22Rv1 (cell line): ENCODE data around the gene DMD.

Source experiments
- H3K27ac ChIP-seq: fragments of 450-650 bp; 2 replicates; pipeline ENCODE4 v1.5.1; 2017
- ZFX ChIP-seq: fragments of 450-650 bp; IDR thresholded peaks from 2 replicates; pipeline ENCODE4 v1.6.1; 2017; ENCODE audit warnings: antibody characterized with exemption, borderline replicate concordance
- TF ChIP-seq, protein P1 (sequence below): fragments of 450-650 bp; IDR thresholded peaks from 2 replicates; pipeline ENCODE4 v1.5.1; 2017; ENCODE audit warnings: mild to moderate bottlenecking

DMD gene

DNA sequence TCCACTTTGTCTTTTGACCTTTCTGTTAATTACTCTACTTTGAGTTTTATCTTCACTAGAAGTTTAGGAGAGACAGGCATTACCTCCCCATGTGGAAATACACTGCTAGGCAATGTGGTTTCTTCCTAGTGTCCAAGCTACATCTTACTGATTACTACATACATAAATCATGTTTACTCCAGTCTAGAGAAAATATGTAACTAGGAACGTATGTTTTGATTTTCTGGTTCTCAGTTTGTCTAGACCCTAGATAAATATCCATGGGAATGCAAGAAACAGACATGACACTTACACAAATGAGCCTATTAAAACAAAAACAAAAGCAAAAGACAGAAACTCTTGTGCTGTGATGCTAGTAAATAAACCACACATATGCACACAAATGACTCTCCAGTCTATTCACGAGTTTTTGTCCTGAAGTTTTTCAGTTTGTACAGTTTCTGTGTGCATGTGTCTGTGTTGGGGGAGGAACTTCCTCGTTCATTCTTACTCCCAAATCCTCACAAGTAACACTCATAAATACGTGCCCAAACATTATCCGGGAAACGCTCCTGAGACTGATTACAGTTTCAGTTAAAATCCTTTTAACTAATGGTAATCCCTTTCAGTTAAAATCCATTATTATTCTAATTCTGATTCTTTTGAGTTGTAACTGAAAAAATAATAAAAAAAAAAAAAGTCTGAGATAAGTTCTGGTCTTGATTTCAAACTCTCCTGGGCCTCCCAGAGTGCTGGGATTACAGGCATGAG, 1856.0 kb downstream of the DMD start:
- TF ChIP-seq, protein P1, sequence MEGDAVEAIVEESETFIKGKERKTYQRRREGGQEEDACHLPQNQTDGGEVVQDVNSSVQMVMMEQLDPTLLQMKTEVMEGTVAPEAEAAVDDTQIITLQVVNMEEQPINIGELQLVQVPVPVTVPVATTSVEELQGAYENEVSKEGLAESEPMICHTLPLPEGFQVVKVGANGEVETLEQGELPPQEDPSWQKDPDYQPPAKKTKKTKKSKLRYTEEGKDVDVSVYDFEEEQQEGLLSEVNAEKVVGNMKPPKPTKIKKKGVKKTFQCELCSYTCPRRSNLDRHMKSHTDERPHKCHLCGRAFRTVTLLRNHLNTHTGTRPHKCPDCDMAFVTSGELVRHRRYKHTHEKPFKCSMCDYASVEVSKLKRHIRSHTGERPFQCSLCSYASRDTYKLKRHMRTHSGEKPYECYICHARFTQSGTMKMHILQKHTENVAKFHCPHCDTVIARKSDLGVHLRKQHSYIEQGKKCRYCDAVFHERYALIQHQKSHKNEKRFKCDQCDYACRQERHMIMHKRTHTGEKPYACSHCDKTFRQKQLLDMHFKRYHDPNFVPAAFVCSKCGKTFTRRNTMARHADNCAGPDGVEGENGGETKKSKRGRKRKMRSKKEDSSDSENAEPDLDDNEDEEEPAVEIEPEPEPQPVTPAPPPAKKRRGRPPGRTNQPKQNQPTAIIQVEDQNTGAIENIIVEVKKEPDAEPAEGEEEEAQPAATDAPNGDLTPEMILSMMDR: no peak
- TF ChIP-seq ZFX: no peak
- no peak overlapping the region for H3K27ac ChIP-seq

DNA sequence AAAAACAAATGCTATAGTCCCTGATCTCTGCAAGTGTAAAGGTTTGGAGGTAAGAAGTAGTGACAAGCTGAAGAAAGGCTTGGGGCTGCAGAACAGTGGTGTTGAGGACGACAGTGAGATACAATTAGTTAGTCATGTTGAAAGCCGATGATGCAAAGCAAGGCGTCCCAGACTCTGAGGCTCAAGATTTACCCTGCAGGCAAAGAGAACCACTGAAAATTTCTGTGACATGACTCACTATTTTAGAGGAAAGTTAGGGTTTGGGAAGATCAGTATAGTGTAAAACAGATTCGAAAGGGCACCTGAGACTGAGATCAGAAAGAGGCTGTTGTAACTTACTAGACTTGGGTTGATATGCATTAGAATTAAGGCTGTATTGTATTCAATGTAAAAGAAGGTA, 1858.3 kb downstream of the DMD start:
- no peak overlapping the region for H3K27ac ChIP-seq
- TF ChIP-seq ZFX: no peak
- TF ChIP-seq, protein P1: no peak

DNA sequence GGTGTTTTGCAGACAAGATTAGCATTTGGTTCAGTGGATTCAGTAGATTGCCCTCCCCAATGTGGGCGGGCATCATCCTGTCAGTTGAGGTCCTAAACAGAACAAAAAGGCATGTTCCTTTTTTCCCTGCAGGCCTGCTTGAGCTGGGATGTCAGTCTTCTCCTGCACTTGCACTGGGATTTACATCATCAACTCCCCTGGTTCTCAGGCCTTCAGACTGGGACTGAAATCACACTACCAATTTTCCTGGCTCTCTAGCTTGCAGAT, 1860.6 kb downstream of the DMD start:
- TF ChIP-seq, protein P1: no peak
- no peak for TF ChIP-seq ZFX

DNA sequence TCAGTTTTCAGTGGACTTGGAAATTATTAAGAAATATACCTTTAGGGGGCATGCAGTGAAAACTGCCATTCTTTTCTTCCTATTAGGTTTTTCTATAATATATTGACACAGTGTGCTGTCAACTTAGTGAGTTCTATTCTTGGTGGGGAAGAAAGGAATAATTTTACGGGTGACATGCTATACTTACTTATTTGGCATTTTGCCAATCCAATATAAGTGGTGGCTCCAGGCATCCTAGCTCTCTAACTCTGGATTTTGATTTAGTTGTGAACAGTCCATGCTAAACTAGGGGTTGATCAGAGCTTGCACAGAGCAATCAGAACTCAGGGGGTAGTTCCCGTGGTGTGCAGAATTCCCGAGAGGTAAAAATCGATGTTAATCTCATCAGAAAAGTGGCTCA, 1861.8 kb downstream of the DMD start:
- peak overlapping the region; percentile 68 for H3K27ac ChIP-seq
- TF ChIP-seq, protein P1: no peak
- TF ChIP-seq ZFX: no peak

More for the DNA sequence above, 1860.6 kb downstream of the DMD start:
- H3K27ac ChIP-seq: peak overlapping the region; percentile 68

DNA sequence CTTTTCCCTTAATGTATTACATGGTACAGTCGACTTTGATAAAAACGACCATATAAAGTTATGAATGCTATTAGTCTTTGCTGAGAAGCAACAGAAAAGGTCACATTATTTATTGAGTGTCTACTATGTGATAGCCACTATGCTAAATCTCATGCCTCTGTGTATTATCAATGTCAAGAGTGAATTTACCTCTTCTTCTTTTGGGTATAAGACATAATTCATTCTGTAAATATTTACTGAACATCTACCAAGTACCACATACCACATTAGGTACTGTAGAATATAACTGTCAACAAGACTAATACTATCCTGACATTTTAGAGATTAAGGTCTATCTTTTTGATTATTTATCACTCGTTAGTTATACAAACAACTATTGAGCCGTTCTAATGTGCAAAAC, 1870.8 kb downstream of the DMD start:
- TF ChIP-seq, protein P1: no peak
- no peak for TF ChIP-seq ZFX
- H3K27ac ChIP-seq: no peak overlapping the region

DNA sequence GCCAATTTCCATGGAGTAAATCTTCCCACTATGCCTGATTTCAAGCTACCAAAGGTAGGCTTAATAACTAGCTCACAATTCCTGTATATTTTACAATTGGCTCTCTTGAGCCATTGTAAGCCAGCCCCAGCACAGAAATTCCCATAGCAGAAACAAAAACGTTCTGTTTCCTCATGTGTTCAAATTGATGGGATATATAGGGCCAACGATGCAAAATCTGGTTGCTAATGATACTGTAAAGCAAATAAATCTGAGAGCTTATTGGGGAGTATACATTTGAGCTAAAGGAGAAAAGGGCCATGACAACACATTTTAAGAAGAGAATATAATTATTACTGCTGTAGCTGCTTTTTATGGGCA, 1872.4 kb downstream of the DMD start:
- no peak overlapping the region for H3K27ac ChIP-seq
- no peak for TF ChIP-seq ZFX

DNA sequence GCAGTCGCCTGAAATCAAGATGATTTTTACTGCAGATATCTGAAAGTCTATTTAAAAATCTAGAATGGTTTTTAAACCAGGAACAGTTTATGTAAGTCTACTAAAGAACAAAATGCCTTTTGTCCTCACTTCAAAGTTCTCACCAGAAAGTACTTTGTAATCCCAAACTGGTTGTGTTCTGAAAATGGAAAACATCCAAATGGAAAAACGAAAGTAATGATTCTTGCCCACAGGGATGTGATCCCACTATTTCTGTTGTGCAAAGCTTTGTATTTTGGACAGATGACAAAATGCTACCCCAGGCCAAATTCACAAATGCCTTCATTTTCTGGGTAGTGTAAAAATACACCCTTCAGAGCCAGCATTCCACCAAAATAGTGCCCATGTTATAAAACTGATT, 1874.0 kb downstream of the DMD start:
- TF ChIP-seq, protein P1: no peak
- no peak for TF ChIP-seq ZFX
- H3K27ac ChIP-seq: no peak overlapping the region

DNA sequence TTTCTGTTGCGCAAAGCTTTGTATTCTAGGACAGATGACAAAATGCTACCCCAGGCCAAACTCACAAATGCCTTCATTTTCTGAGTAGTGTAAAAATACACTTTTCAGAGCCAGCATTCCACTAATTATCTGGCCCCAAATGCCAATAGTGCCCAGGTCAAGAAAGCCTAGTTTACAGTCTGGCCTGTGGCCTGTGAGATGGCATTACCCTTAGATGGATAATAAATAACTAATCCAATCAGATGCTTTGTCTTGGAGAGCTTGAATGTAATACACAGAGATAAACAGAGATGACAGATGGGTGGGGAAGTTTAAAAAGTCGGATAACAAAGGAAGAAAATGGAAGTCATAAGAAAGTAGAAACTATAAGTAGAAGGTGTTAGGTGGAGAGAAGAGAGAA, 1874.9 kb downstream of the DMD start:
- no peak overlapping the region for H3K27ac ChIP-seq
- TF ChIP-seq, protein P1: no peak
- no peak for TF ChIP-seq ZFX
